AG08396 (cell line): Measurements from ENCODE around the gene SYNE2.
"Not testable (repeated sequence)": the region's sequence is repeated elsewhere in the genome, so short reads cannot be mapped to it uniquely, and the experiment has no call there.

Source experiments
- DNase-seq: peaks from one replicate; pipeline ENCODE4 v3.0.0; 2012; ENCODE audit warnings: low spot score, mixed read lengths

Gene SYNE2

GRCh38 chr14:64025479-64025878 lies 172.7 kb downstream of the SYNE2 start:
- no peak for DNase-seq

- DNase-seq = no peak
These were observed 173.8 kb downstream of the SYNE2 start for GRCh38 chr14:64026600-64026999.

- DNase-seq = peak; percentile 70
These were observed 182.3 kb downstream of the SYNE2 start for GRCh38 chr14:64035143-64035542.

GRCh38 chr14:64037869-64038745 lies 185.3 kb downstream of the SYNE2 start:
- DNase-seq = not testable (repeated sequence)

GRCh38 chr14:64038841-64039542 lies 186.2 kb downstream of the SYNE2 start:
- peak; percentile 39 for DNase-seq

GRCh38 chr14:64040044-64040443 lies 187.2 kb downstream of the SYNE2 start:
- DNase-seq = peak; percentile 24

GRCh38 chr14:64043296-64043695 lies 190.5 kb downstream of the SYNE2 start:
- DNase-seq = not testable (repeated sequence)

- DNase-seq = no peak
These were observed 192.3 kb downstream of the SYNE2 start for GRCh38 chr14:64045091-64045490.

GRCh38 chr14:64049616-64050381 lies 197.0 kb downstream of the SYNE2 start:
- DNase-seq = no peak

GRCh38 chr14:64053694-64054669 lies 201.2 kb downstream of the SYNE2 start:
- no peak for DNase-seq

- DNase-seq = no peak
These were observed 206.8 kb downstream of the SYNE2 start for GRCh38 chr14:64059454-64060198.

- DNase-seq = no peak
These were observed 207.4 kb downstream of the SYNE2 start for GRCh38 chr14:64060199-64060545.

GRCh38 chr14:64060648-64061096 lies 207.9 kb downstream of the SYNE2 start:
- DNase-seq = peak; percentile 11

GRCh38 chr14:64061115-64061514 lies 208.3 kb downstream of the SYNE2 start:
- DNase-seq = no peak

- no peak for DNase-seq
These were observed 208.9 kb downstream of the SYNE2 start for GRCh38 chr14:64061706-64062105.

- DNase-seq = no peak
These were observed 209.7 kb downstream of the SYNE2 start for GRCh38 chr14:64062381-64063115.

GRCh38 chr14:64064447-64064846 lies 211.6 kb downstream of the SYNE2 start:
- DNase-seq = no peak

GRCh38 chr14:64069634-64070359 lies 217.0 kb downstream of the SYNE2 start:
- no peak for DNase-seq

GRCh38 chr14:64074961-64075612 lies 222.3 kb downstream of the SYNE2 start:
- peak; percentile 15 for DNase-seq
